SU-DHL-6 (cell line): Measurements from ENCODE around the gene SMARCA4.

Source experiments
- EZH2phosphoT487 ChIP-seq: fragments of 200-600 bp; sonication (generic), shearing (Covaris generic); conservative IDR thresholded peaks from 2 replicates; pipeline ENCODE4 v1.6.1; 2018; ENCODE audit warnings: mild to moderate bottlenecking, antibody characterized with exemption, low read length, moderate library complexity, mixed read lengths
- TF ChIP-seq, protein P1 (sequence below): fragments of 200-600 bp; sonication (generic); IDR thresholded peaks from one replicate; pipeline ENCODE4 v1.5.1; 2017; ENCODE audit warnings: antibody characterized with exemption, mild to moderate bottlenecking, low read length, moderate library complexity; ENCODE audit not compliant: insufficient read depth, poor library complexity, severe bottlenecking

GRCh38 chr19:10984166-10984735, 23.4 kb downstream of the SMARCA4 start:
- TF ChIP-seq, protein P1, sequence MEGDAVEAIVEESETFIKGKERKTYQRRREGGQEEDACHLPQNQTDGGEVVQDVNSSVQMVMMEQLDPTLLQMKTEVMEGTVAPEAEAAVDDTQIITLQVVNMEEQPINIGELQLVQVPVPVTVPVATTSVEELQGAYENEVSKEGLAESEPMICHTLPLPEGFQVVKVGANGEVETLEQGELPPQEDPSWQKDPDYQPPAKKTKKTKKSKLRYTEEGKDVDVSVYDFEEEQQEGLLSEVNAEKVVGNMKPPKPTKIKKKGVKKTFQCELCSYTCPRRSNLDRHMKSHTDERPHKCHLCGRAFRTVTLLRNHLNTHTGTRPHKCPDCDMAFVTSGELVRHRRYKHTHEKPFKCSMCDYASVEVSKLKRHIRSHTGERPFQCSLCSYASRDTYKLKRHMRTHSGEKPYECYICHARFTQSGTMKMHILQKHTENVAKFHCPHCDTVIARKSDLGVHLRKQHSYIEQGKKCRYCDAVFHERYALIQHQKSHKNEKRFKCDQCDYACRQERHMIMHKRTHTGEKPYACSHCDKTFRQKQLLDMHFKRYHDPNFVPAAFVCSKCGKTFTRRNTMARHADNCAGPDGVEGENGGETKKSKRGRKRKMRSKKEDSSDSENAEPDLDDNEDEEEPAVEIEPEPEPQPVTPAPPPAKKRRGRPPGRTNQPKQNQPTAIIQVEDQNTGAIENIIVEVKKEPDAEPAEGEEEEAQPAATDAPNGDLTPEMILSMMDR = no peak
- TF ChIP-seq EZH2phosphoT487 = no peak
